ENCODE data around the gene GPC5.

The GPC5 gene

GRCh38 chr13:91714855-91715254 lies 316.4 kb downstream of the GPC5 start:
- DNase-seq (ENCODE audit: low read depth) = no peak

- DNase-seq (ENCODE audit: low read depth) = no peak
These were observed 318.1 kb downstream of the GPC5 start for GRCh38 chr13:91716436-91717065.

- no peak for DNase-seq (ENCODE audit: low read depth)
These were observed 320.6 kb downstream of the GPC5 start for GRCh38 chr13:91719033-91719432.

- DNase-seq (ENCODE audit: low read depth) = no peak
These were observed 323.0 kb downstream of the GPC5 start for GRCh38 chr13:91721413-91721812.

- DNase-seq (ENCODE audit: low read depth) = no peak
These were observed 324.0 kb downstream of the GPC5 start for GRCh38 chr13:91722267-91722884.

- DNase-seq (ENCODE audit: low read depth) = no peak
These were observed 326.2 kb downstream of the GPC5 start for GRCh38 chr13:91724591-91724990.

- no peak for DNase-seq (ENCODE audit: low read depth)
These were observed 327.2 kb downstream of the GPC5 start for GRCh38 chr13:91725646-91726045.

- no peak for DNase-seq (ENCODE audit: low read depth)
These were observed 328.2 kb downstream of the GPC5 start for GRCh38 chr13:91726671-91727070.

GRCh38 chr13:91729859-91730258 lies 331.4 kb downstream of the GPC5 start:
- no peak for DNase-seq (ENCODE audit: low read depth)

GRCh38 chr13:91739751-91740150 lies 341.3 kb downstream of the GPC5 start:
- no peak for DNase-seq (ENCODE audit: low read depth)

- DNase-seq (ENCODE audit: low read depth) = no peak
These were observed 342.3 kb downstream of the GPC5 start for GRCh38 chr13:91740756-91741155.

GRCh38 chr13:91741925-91742324 lies 343.5 kb downstream of the GPC5 start:
- DNase-seq (ENCODE audit: low read depth) = no peak

- no peak for DNase-seq (ENCODE audit: low read depth)
These were observed 345.9 kb downstream of the GPC5 start for GRCh38 chr13:91744284-91744683.

GRCh38 chr13:91745967-91746366 lies 347.5 kb downstream of the GPC5 start:
- no peak for DNase-seq (ENCODE audit: low read depth)

GRCh38 chr13:91747186-91747585 lies 348.8 kb downstream of the GPC5 start:
- DNase-seq (ENCODE audit: low read depth) = no peak

GRCh38 chr13:91748416-91749089 lies 350.1 kb downstream of the GPC5 start:
- DNase-seq (ENCODE audit: low read depth) = no peak

- no peak for DNase-seq (ENCODE audit: low read depth)
These were observed 360.3 kb downstream of the GPC5 start for GRCh38 chr13:91758724-91759123.

- no peak for DNase-seq (ENCODE audit: low read depth)
These were observed 364.5 kb downstream of the GPC5 start for GRCh38 chr13:91762957-91763356.

- no peak for DNase-seq (ENCODE audit: low read depth)
These were observed 366.1 kb downstream of the GPC5 start for GRCh38 chr13:91764527-91764926.

GRCh38 chr13:91767651-91768050 lies 369.2 kb downstream of the GPC5 start:
- DNase-seq (ENCODE audit: low read depth) = no peak

- DNase-seq (ENCODE audit: low read depth) = no peak
These were observed 370.3 kb downstream of the GPC5 start for GRCh38 chr13:91768746-91769145.

- DNase-seq (ENCODE audit: low read depth) = no peak
These were observed 372.8 kb downstream of the GPC5 start for GRCh38 chr13:91771229-91771628.

- no peak for DNase-seq (ENCODE audit: low read depth)
These were observed 375.3 kb downstream of the GPC5 start for GRCh38 chr13:91773591-91774227.
